Measurements from ENCODE around the gene ETFB. TPM values are rescaled to one million over a fixed set of nuclear protein-coding genes. Genes with fewer than 3 reads are reported as not detected.
A peak's percentile ranks its signal among the peaks of the same experiment; 100 is the strongest.

The ETFB gene
- polyA plus RNA-seq, 1 of the 3 experiments (the other 2 are of a cell fraction): 169 TPM

- TF ChIP-seq ELF1 (IDR thresholded peaks at IDR 0.05) (no peak), USF2 (IDR thresholded peaks at IDR 0.05; ENCODE audit: borderline replicate concordance, low read depth, low read length) (no peak), RAD21 (IDR thresholded peaks at IDR 0.05; ENCODE audit: low read length) (peak; percentile 75), GABPA (IDR thresholded peaks at IDR 0.05; ENCODE audit: low read depth) (no peak), FOXJ3 (CRISPR knock-in tag; IDR thresholded peaks at IDR 0.05) (no peak), MXI1 (IDR thresholded peaks at IDR 0.05; ENCODE audit: low read depth, low read length) (no peak), EP300 (IDR thresholded peaks at IDR 0.05; ENCODE audit: borderline replicate concordance in 1 of 2, low read depth in 1 of 2, low read length in 1 of 2) (no peak)
Measured at GRCh38 chr19:51296336-51297093, 69.7 kb downstream of the ETFB start (continued).

- Histone ChIP-seq H2AFZ (ENCODE audit: low read depth) (no peak overlapping the region), H3K9me3 (no peaks in the 10 kb centered on the region), H3K9me2 (no peaks in the 10 kb centered on the region), H3K36me3 (replicated peaks in 1 of 2; ENCODE audit: control insufficient read depth in 1 of 2, insufficient read depth in 2 of 2, low read length in 1 of 2) (no peaks in the 10 kb centered on the region), H3K4me2 (no peak overlapping the region), H3K9ac (no peak overlapping the region), H3F3A (replicated peaks; ENCODE audit: insufficient read depth) (no peaks in the 10 kb centered on the region), H3K27ac (ENCODE audit: low read depth in 2 of 2, low read length in 1 of 2) (no peak overlapping the region), H3K27me3 (ENCODE audit: insufficient read depth) (peaks cover 45% of the 10 kb centered on the region; the same call in 1 of the 2 replicates), H3K4me3 (ENCODE audit: low read depth in 2 of 2, low read length in 1 of 2) (no peak overlapping the region), H3K4me1 (ENCODE audit: control insufficient read depth in 1 of 2, insufficient read depth in 2 of 2, low read depth in 1 of 2, low read length in 1 of 2) (no peaks in the 10 kb centered on the region), H3K79me2 (ENCODE audit: insufficient read depth) (no peaks in the 10 kb centered on the region), H4K20me1 (ENCODE audit: insufficient read depth) (no peaks in the 10 kb centered on the region)
- no peak for DNase-seq
- 22% methylated on average over 15 of the region's 15 CpGs for WGBS (ENCODE audit: low lambda C conversion rate)
- CTCF ChIA-PET: interaction anchor here (0.6 to 1.8 kb wide), 10 partner anchors 11 to 1272 kb away, joined by 3 to 8 read pairs (median 3); no protein-coding TSS in a partner anchor
- POLR2A ChIA-PET: no interaction called here
- TF ChIP-seq FOXM1 (IDR thresholded peaks at IDR 0.05; ENCODE audit: low read depth) (no peak), RAD21 (IDR thresholded peaks at IDR 0.05; ENCODE audit: low read length) (no peak), RFX5 (IDR thresholded peaks at IDR 0.05; ENCODE audit: low read length) (no peak), JUND (IDR thresholded peaks at IDR 0.05) (no peak), POLR2AphosphoS5 (IDR thresholded peaks at IDR 0.05; ENCODE audit: low read depth, low read length) (no peak), RCOR1 (IDR thresholded peaks at IDR 0.05; ENCODE audit: low read length) (no peak), TAF1 (IDR thresholded peaks at IDR 0.05; ENCODE audit: borderline replicate concordance, low read depth, low read length) (no peak), REST (IDR thresholded peaks at IDR 0.05; ENCODE audit: low read depth, low read length) (no peak), GABPA (IDR thresholded peaks at IDR 0.05; ENCODE audit: low read depth) (no peak), USF1 (IDR thresholded peaks at IDR 0.05; ENCODE audit: borderline replicate concordance, low read depth) (no peak), SIN3A (IDR thresholded peaks at IDR 0.05; ENCODE audit: borderline replicate concordance, low read depth, low read length) (no peak), ELF1 (IDR thresholded peaks at IDR 0.05) (no peak)
Measured at GRCh38 chr19:51295382-51296126, 70.6 kb downstream of the ETFB start.
